HCT116 (cell line): ENCODE data around the gene ITIH3. TPM values are rescaled to one million over a fixed set of nuclear protein-coding genes. Genes with fewer than 3 reads are reported as not detected.

ENCODE experiments used
- ATAC-seq: fragments of 200-7000 bp; cut with Tn5 transposase; 2 replicates; pipeline ENCODE4 v1.9.1; 2020; ENCODE audit warnings: mild to moderate bottlenecking, moderate library complexity
- BruUV-seq: library from RNA; stranded (reverse); fragments of 400-500 nt; replicated peaks from 2 replicates; lab custom pipeline; 2021; lab: Mats Ljungman, UMichigan
- CTCF ChIA-PET: fragments of 300-600 bp; sonication (Branson Sonifier 250); formaldehyde crosslinking; loops from one replicate; lab custom pipeline; 2021; ENCODE audit warnings: antibody characterized with exemption; lab: Charles Lee
- POLR2A ChIA-PET: fragments of 300-600, 350-600 bp; sonication (Branson Sonifier 250); formaldehyde crosslinking; loops from one replicate; lab custom pipeline; 2021; ENCODE audit warnings: antibody characterized with exemption; lab: Charles Lee
- RAD21 ChIA-PET, 2 experiments: fragments of 300-600 bp; sonication (Branson Sonifier 250); formaldehyde crosslinking; loops; one replicate each; lab custom pipeline; 2023; ENCODE audit warnings: low total read pairs in 2 of 2; ENCODE audit not compliant: uncharacterized antibody in 2 of 2, unreplicated experiment in 2 of 2, low non-redundant PET in 1 of 2; lab: Charles Lee
- DNase-seq: peaks from one replicate; pipeline ENCODE4 v3.0.0-alpha.2; 2010; ENCODE audit warnings: low read depth, low spot score
- H2AFZ ChIP-seq: fragments of 200-600 bp; shearing (Covaris generic), sonication (generic); 2 replicates; pipeline ENCODE4 v1.6.1; 2017; ENCODE audit warnings: low read depth, mixed run types, mixed read lengths, antibody characterized with exemption, low read length; ENCODE audit not compliant: poor library complexity, severe bottlenecking
- H3K27ac ChIP-seq: 2 replicates; pipeline ENCODE4 v1.5.1; 2012; ENCODE audit warnings: low read depth, low read length
- H3K27me3 ChIP-seq: fragments of 200-600 bp; sonication (generic); 2 replicates; pipeline ENCODE4 v1.6.1; 2016; ENCODE audit warnings: mixed run types, low read length, mixed read lengths; ENCODE audit not compliant: insufficient read depth
- H3K36me3 ChIP-seq, 2 experiments: fragments of 200-500 bp in 1 of 2; fragments of 200-600 bp in 1 of 2; sonication (Bioruptor generic) in 1 of 2; sonication (generic) in 1 of 2; 2 replicates each; pipeline versions ENCODE4 v1.5.1 to v1.6.1; 2014 to 2016; ENCODE audit warnings: low read length in 2 of 2, inconsistent platforms in 1 of 2, mixed read lengths in 1 of 2, mixed run types in 1 of 2; ENCODE audit not compliant: insufficient read depth in 2 of 2, control insufficient read depth in 1 of 2
- H3K4me1 ChIP-seq, 2 experiments: fragments of 200-600 bp in 1 of 2; sonication (generic) in 1 of 2; 2 replicates each; pipeline versions ENCODE4 v1.5.1 to v1.6.1; 2012 to 2017; ENCODE audit warnings: low read length in 2 of 2, inconsistent platforms in 1 of 2, mild to moderate bottlenecking in 1 of 2, mixed read lengths in 1 of 2, mixed run types in 1 of 2, moderate library complexity in 1 of 2; ENCODE audit not compliant: insufficient read depth in 2 of 2, control insufficient read depth in 1 of 2
- H3K4me2 ChIP-seq: fragments of 200-600 bp; sonication (generic); 2 replicates; pipeline ENCODE4 v1.6.1; 2017; ENCODE audit warnings: mixed run types, low read length, mixed read lengths
- H3K4me3 ChIP-seq, 2 experiments: fragments of 200-600 bp in 1 of 2; sonication (generic) in 1 of 2; replicated peaks in 1 of 2; 2 replicates each; pipeline ENCODE4 v1.5.1; 2011 to 2016; ENCODE audit warnings: low read length in 2 of 2, control low read depth in 1 of 2, low read depth in 1 of 2, mild to moderate bottlenecking in 1 of 2, mixed read lengths in 1 of 2, mixed run types in 1 of 2
- H3K79me2 ChIP-seq: fragments of 200-600 bp; sonication (generic); 2 replicates; pipeline ENCODE4 v1.6.1; 2017; ENCODE audit warnings: mild to moderate bottlenecking, mixed run types, low read length, moderate library complexity, mixed read lengths; ENCODE audit not compliant: insufficient read depth
- H3K9ac ChIP-seq: fragments of 200-600 bp; sonication (generic); 2 replicates; pipeline ENCODE4 v1.6.1; 2016; ENCODE audit warnings: low read length, mixed read lengths
- H3K9me2 ChIP-seq: fragments of 200-600 bp; sonication (generic), shearing (Covaris generic); 2 replicates; pipeline ENCODE4 v1.6.1; 2017; ENCODE audit warnings: mixed run types, mild to moderate bottlenecking, moderate library complexity; ENCODE audit not compliant: insufficient read depth
- H3K9me3 ChIP-seq, 2 experiments: fragments of 200-500 bp in 1 of 2; fragments of 200-600 bp in 1 of 2; sonication (Bioruptor generic) in 1 of 2; sonication (generic) in 1 of 2; 2 replicates each; pipeline ENCODE4 v1.6.1; 2014 to 2017; ENCODE audit warnings: low read length in 2 of 2, mixed read lengths in 2 of 2, inconsistent platforms in 1 of 2, low read depth in 1 of 2, mild to moderate bottlenecking in 1 of 2, mixed run types in 1 of 2, moderate library complexity in 1 of 2; ENCODE audit not compliant: control insufficient read depth in 1 of 2, insufficient read depth in 1 of 2
- H4K20me1 ChIP-seq: fragments of 200-600 bp; sonication (generic), shearing (Covaris generic); 2 replicates; pipeline ENCODE4 v1.6.1; 2017; ENCODE audit warnings: mixed run types, mild to moderate bottlenecking, moderate library complexity; ENCODE audit not compliant: insufficient read depth
- EGR1 ChIP-seq: IDR thresholded peaks from 2 replicates; pipeline ENCODE4 v1.6.1; 2012; ENCODE audit warnings: low read depth
- RAD21 ChIP-seq: IDR thresholded peaks from 2 replicates; pipeline ENCODE4 v1.6.1; 2012; ENCODE audit warnings: low read depth, mild to moderate bottlenecking
- REST ChIP-seq: IDR thresholded peaks from 2 replicates; pipeline ENCODE4 v1.6.1; 2012; ENCODE audit warnings: low read depth
- YY1 ChIP-seq: IDR thresholded peaks from 2 replicates; pipeline ENCODE4 v1.6.1; 2011; ENCODE audit warnings: low read length, low read depth, moderate library complexity, mild to moderate bottlenecking; ENCODE audit not compliant: insufficient replicate concordance; ENCODE audit errors: extremely low read depth
- intact Hi-C: fragments of 100-400 bp; cut with micrococcal nuclease; formaldehyde crosslinking; loops from 2 replicates; pipeline ENCODE4 v1.10.0; 2022
- total RNA-seq: library from RNA; stranded (reverse); gene quantifications from one replicate; pipeline ENCODE4 v1.2.1, GENCODE V29; 2021; ENCODE audit not compliant: unreplicated experiment

The ITIH3 gene
- total RNA-seq, 1 experiment from 2014 or later: 0.44 TPM

DNA sequence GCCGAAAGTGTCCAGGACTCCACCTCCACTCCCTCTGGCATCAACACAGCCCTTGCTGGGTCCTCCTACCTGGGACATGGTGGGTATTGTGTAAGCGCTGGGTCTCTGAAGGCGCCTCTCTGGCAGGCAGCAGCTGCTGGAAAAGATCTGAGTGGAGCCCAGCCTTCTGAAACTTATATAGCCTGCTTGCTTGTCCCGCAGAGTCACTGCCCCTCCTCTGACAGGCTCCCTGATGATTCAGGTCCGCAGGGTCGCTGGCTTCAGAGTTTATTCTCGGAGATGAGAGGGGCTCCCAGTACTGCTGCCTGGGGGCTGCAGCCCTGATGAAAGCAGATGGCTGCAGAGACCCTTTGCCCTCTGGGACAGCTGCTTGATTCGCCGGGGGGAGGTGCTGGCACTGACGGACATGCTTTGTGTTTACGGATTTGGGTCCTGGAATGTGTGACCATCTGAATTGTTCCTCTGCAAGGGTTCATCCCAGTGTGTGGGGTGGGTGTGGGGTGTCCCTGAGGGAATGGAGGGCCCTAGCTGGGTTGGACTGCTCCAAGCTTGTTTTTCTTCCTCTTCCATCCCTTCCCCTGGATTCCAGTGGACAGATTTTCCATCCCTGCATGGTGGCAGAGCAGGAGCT, 40.4 kb downstream of the ITIH3 start, which contains the start of gene MUSTN1:
Gene MUSTN1 (minus strand): TSS at position 149 of the 631 bp plus-strand sequence. CDS start 71 bp downstream, at position 78.
- Histone ChIP-seq H3K4me2 (no peak within 1 kb of the TSS), H4K20me1 (no peaks in the 10 kb centered on the region), H3K4me1 (peaks cover 20 to 22% of the 10 kb centered on the region in 2 experiments), H3K27me3 (no peaks in the 10 kb centered on the region), H3K9me3 (no peaks in the 10 kb centered on the region), H3K4me3 (no peak within 1 kb of the TSS), H3K9ac (no peak within 1 kb of the TSS), H3K79me2 (no peaks in the 10 kb centered on the region), H3K9me2 (no peaks in the 10 kb centered on the region), H3K36me3 (no peaks in the 10 kb centered on the region), H3K27ac (no peak within 1 kb of the TSS), H2AFZ (no peak within 1 kb of the TSS)
- no TSS peak for BruUV-seq
- intact Hi-C loops: no loop called here
- DNase-seq: no peak
- ChIA-PET POLR2A (no interaction called here), CTCF (no interaction called here), RAD21 (no interaction called here)
- no peak for ATAC-seq
- TF ChIP-seq REST: no peak
- TF ChIP-seq EGR1: no peak
- no peak for TF ChIP-seq YY1
- no peak for TF ChIP-seq RAD21
